GM23338 (cell line): Measurements from ENCODE around the gene BRSK1. TPM values are rescaled to one million over a fixed set of nuclear protein-coding genes. Genes with fewer than 3 reads are reported as not detected.
A peak's percentile ranks its signal among the peaks of the same experiment; 100 is the strongest.

Experiments
- ATAC-seq: fragments of 200-7000 bp; cut with Tn5 transposase; 3 replicates; pipeline ENCODE4 v1.9.1; 2020
- DNase-seq: peaks from one replicate; pipeline ENCODE4 v3.0.0-alpha.2; 2015; ENCODE audit warnings: low spot score
- H2AFZ ChIP-seq: fragments of 200-600 bp; sonication (generic); 2 replicates; pipeline ENCODE4 v1.8.0; 2016; ENCODE audit warnings: antibody characterized with exemption, mild to moderate bottlenecking, moderate library complexity
- H3F3A ChIP-seq: fragments of 200-600 bp; sonication (generic); replicated peaks from 2 replicates; pipeline ENCODE4 v1.8.0; 2017; ENCODE audit warnings: antibody characterized with exemption, mixed run types, low read depth
- H3K27ac ChIP-seq: fragments of 200-600 bp; sonication (generic); 2 replicates; pipeline ENCODE4 v1.6.1; 2016; ENCODE audit warnings: low read depth
- H3K27me3 ChIP-seq: fragments of 200-600 bp; sonication (generic); 2 replicates; pipeline ENCODE4 v1.8.0; 2016; ENCODE audit warnings: mild to moderate bottlenecking, mixed run types, moderate library complexity; ENCODE audit not compliant: insufficient read depth
- H3K36me3 ChIP-seq: fragments of 200-600 bp; sonication (generic); 2 replicates; pipeline ENCODE4 v1.8.0; 2016; ENCODE audit warnings: mild to moderate bottlenecking; ENCODE audit not compliant: insufficient read depth
- H3K4me1 ChIP-seq: fragments of 200-600 bp; sonication (generic); 2 replicates; pipeline ENCODE4 v1.8.0; 2016; ENCODE audit warnings: mild to moderate bottlenecking, moderate library complexity; ENCODE audit not compliant: insufficient read depth
- H3K4me2 ChIP-seq: fragments of 200-600 bp; sonication (generic); 2 replicates; pipeline ENCODE4 v1.7.1; 2017; ENCODE audit warnings: mixed run types
- H3K4me3 ChIP-seq: fragments of 200-600 bp; sonication (generic); 2 replicates; pipeline ENCODE4 v1.6.1; 2016; ENCODE audit warnings: mixed run types
- H3K79me2 ChIP-seq: fragments of 200-600 bp; sonication (generic); replicated peaks from 2 replicates; pipeline ENCODE4 v1.8.0; 2017; ENCODE audit warnings: mild to moderate bottlenecking; ENCODE audit not compliant: insufficient read depth
- H3K9me2 ChIP-seq: fragments of 200-600 bp; sonication (generic); 2 replicates; pipeline ENCODE4 v1.8.0; 2017; ENCODE audit not compliant: insufficient read depth
- H4K20me1 ChIP-seq: fragments of 200-600 bp; sonication (generic); replicated peaks from 2 replicates; pipeline ENCODE4 v1.8.0; 2017; ENCODE audit warnings: mild to moderate bottlenecking; ENCODE audit not compliant: insufficient read depth
- H3K27ac Mint-ChIP-seq: 2 replicates; pipeline ENCODE4 v1.8.0; 2020; ENCODE audit warnings: inconsistent platforms, mild to moderate bottlenecking, moderate library complexity, mixed read lengths
- H3K27me3 Mint-ChIP-seq: 3 replicates; pipeline ENCODE4 v1.8.0; 2022; ENCODE audit warnings: low read depth, mild to moderate bottlenecking, moderate library complexity, mixed read lengths, inconsistent platforms; ENCODE audit not compliant: insufficient read depth, poor library complexity
- H3K36me3 Mint-ChIP-seq: 3 replicates; pipeline ENCODE4 v1.8.0; 2021; ENCODE audit warnings: low read depth, mild to moderate bottlenecking, inconsistent platforms, moderate library complexity, mixed read lengths
- H3K4me1 Mint-ChIP-seq: 3 replicates; pipeline ENCODE4 v1.8.0; 2020; ENCODE audit warnings: mild to moderate bottlenecking, inconsistent platforms, mixed read lengths
- H3K4me3 Mint-ChIP-seq: 3 replicates; pipeline ENCODE4 v1.8.0; 2021; ENCODE audit warnings: moderate library complexity, mild to moderate bottlenecking, inconsistent platforms, mixed read lengths
- H3K9me3 Mint-ChIP-seq: 3 replicates; pipeline ENCODE4 v1.8.0; 2020; ENCODE audit warnings: moderate library complexity, mild to moderate bottlenecking, inconsistent platforms, mixed read lengths
- CREB1 ChIP-seq: fragments of 250-450 bp; sonication (Bioruptor Pico); IDR thresholded peaks from 2 replicates; pipeline ENCODE4 v1.5.0; 2020; ENCODE audit warnings: low read depth, mild to moderate bottlenecking, moderate library complexity
- EZH2 ChIP-seq: fragments of 200-600 bp; sonication (generic); IDR thresholded peaks from one replicate; pipeline ENCODE4 v1.8.0; 2017; ENCODE audit warnings: antibody characterized with exemption, mild to moderate bottlenecking, low read depth; ENCODE audit not compliant: unreplicated experiment
- EZH2phosphoT487 ChIP-seq: fragments of 200-600 bp; sonication (generic); IDR thresholded peaks from one replicate; pipeline ENCODE4 v1.8.1; 2018; ENCODE audit warnings: antibody characterized with exemption; ENCODE audit not compliant: unreplicated experiment
- NANOG ChIP-seq: IDR thresholded peaks from 2 replicates; pipeline ENCODE4 v1.6.1; 2016; ENCODE audit warnings: antibody characterized with exemption, borderline replicate concordance
- POLR2AphosphoS5 ChIP-seq: IDR thresholded peaks from 2 replicates; pipeline ENCODE4 v1.6.1; 2016; ENCODE audit warnings: antibody characterized with exemption, low read depth
- ZNF114 ChIP-seq: fragments of 250-450 bp; sonication (Bioruptor Pico); IDR thresholded peaks from 2 replicates; pipeline ENCODE4 v1.5.0; 2020; ENCODE audit warnings: mild to moderate bottlenecking, moderate library complexity
- ZNF331 ChIP-seq: fragments of 250-450 bp; sonication (Bioruptor Pico); IDR thresholded peaks from 2 replicates; pipeline ENCODE4 v1.5.0; 2020; ENCODE audit warnings: low read depth, mild to moderate bottlenecking, moderate library complexity
- polyA plus RNA-seq: library from polyadenylated mRNA; unstranded; fragments of >200 nt; fragmentation: Nextera tagmentation; extraction: Ambion mirVana; gene quantifications from 2 replicates; pipeline ENCODE4 v1.2.1, GENCODE V29; 2016
- total RNA-seq: library from RNA; depleted of rRNA; stranded (reverse); fragments of >200 nt; shearing (Covaris generic); gene quantifications from 2 replicates; pipeline ENCODE4 v1.2.3, GENCODE V29; 2014
- TF ChIP-seq, protein P1 (sequence below): IDR thresholded peaks from 2 replicates; pipeline ENCODE4 v1.6.1; 2016; ENCODE audit warnings: antibody characterized with exemption
- TF ChIP-seq, protein P2 (sequence below), 2 experiments: fragments of 200-600 bp in 1 of 2; sonication (generic) in 1 of 2; conservative IDR thresholded peaks; 2 replicates each; pipeline versions ENCODE4 v1.5.1 to v1.6.1; 2016 to 2017; ENCODE audit warnings: antibody characterized with exemption in 2 of 2, low read depth in 2 of 2, mild to moderate bottlenecking in 2 of 2, moderate library complexity in 1 of 2

BRSK1 gene
- total and polyA plus RNA-seq, 2 experiments from 2014 or later = 2.3 to 17.2 TPM

DNA sequence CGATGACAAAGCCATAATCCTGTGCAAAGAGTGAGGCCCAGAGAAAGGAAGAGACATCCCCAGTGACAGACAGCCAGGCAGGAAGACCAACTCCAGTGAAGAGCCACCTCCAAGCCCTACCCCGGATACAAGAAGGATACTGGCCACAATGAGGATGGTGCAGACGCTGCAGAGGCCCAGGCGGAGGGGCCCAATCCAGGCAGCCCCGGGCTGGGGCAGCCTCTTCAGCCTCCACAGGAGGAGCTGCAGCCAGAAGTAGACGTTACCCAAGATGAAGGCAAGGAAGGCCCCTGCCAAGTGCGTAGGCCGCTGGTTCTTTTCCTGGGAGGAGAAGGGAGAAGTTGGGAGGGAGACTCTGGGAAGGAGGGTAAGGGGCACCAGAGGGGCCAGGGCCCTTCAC is 32.8 kb downstream of the BRSK1 start:
- Histone ChIP-seq H3K36me3 (no peaks in the 10 kb centered on the region), H3K4me1 (peaks cover 10% of the 10 kb centered on the region; the same call in 1 of the 2 replicates), H3K4me2 (no peak overlapping the region), H2AFZ (no peak overlapping the region), H3K9me2 (no peaks in the 10 kb centered on the region), H4K20me1 (no peaks in the 10 kb centered on the region; the same call in 1 of the 2 replicates), H3F3A (no peaks in the 10 kb centered on the region; the same call in 1 of the 2 replicates), H3K79me2 (no peaks in the 10 kb centered on the region), H3K27me3 (no peaks in the 10 kb centered on the region), H3K4me3 (no peak overlapping the region), H3K27ac (no peak overlapping the region)
- Mint-ChIP-seq H3K27ac (no peak overlapping the region), H3K27me3 (peaks cover 16% of the 10 kb centered on the region), H3K4me1 (peaks cover 11% of the 10 kb centered on the region), H3K4me3 (no peak overlapping the region), H3K36me3 (no peaks in the 10 kb centered on the region; the same call in 2 of the 3 replicates), H3K9me3 (no peaks in the 10 kb centered on the region)
- ATAC-seq = no peak; the same call in 2 of the 3 replicates
- peak; percentile 47 for DNase-seq
- TF ChIP-seq, protein P1, sequence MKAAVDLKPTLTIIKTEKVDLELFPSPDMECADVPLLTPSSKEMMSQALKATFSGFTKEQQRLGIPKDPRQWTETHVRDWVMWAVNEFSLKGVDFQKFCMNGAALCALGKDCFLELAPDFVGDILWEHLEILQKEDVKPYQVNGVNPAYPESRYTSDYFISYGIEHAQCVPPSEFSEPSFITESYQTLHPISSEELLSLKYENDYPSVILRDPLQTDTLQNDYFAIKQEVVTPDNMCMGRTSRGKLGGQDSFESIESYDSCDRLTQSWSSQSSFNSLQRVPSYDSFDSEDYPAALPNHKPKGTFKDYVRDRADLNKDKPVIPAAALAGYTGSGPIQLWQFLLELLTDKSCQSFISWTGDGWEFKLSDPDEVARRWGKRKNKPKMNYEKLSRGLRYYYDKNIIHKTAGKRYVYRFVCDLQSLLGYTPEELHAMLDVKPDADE = no peak
- no peak for TF ChIP-seq POLR2AphosphoS5

DNA sequence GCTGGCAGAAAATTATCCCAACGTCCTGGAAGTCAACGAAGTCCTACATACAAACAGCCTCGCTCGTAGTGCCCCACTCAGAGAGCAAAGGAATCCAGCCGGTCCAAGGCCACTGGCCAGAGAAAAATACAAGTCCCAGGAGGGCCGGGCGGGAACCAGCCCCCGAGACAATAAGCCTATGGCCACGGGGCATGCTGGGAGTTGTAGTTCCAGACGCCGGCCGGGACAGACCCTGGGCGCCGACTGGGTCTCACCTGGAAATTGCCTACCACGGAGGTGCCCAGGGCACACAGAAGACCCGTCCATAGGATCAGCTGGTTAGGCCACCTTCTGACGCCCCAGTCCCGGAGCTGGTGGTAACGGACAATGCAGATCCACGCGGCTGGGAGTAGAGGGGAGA is 36.0 kb downstream of the BRSK1 start:
- Histone ChIP-seq H3K79me2 (no peaks in the 10 kb centered on the region), H2AFZ (peak overlapping the region; percentile 99), H3K27me3 (no peaks in the 10 kb centered on the region), H4K20me1 (no peaks in the 10 kb centered on the region; the same call in 1 of the 2 replicates), H3K4me2 (peak overlapping the region; percentile 87), H3K4me3 (peak overlapping the region; percentile 60), H3K9me2 (no peaks in the 10 kb centered on the region), H3K4me1 (peaks cover 5% of the 10 kb centered on the region; the same call in 1 of the 2 replicates), H3K36me3 (no peaks in the 10 kb centered on the region), H3F3A (peaks cover 4% of the 10 kb centered on the region; the same call in 1 of the 2 replicates), H3K27ac (no peak overlapping the region)
- Mint-ChIP-seq H3K4me1 (peaks cover 15% of the 10 kb centered on the region), H3K27me3 (peaks cover 9% of the 10 kb centered on the region), H3K9me3 (no peaks in the 10 kb centered on the region; the same call in 2 of the 3 replicates), H3K27ac (peak overlapping the region; percentile 70; the same call in 1 of the 2 replicates), H3K36me3 (no peaks in the 10 kb centered on the region; the same call in 2 of the 3 replicates), H3K4me3 (peak overlapping the region; percentile 77)
- DNase-seq = peak; percentile 97
- ATAC-seq = peak; percentile 96
- TF ChIP-seq, protein P1 = peak; percentile 95
- TF ChIP-seq, protein P2, sequence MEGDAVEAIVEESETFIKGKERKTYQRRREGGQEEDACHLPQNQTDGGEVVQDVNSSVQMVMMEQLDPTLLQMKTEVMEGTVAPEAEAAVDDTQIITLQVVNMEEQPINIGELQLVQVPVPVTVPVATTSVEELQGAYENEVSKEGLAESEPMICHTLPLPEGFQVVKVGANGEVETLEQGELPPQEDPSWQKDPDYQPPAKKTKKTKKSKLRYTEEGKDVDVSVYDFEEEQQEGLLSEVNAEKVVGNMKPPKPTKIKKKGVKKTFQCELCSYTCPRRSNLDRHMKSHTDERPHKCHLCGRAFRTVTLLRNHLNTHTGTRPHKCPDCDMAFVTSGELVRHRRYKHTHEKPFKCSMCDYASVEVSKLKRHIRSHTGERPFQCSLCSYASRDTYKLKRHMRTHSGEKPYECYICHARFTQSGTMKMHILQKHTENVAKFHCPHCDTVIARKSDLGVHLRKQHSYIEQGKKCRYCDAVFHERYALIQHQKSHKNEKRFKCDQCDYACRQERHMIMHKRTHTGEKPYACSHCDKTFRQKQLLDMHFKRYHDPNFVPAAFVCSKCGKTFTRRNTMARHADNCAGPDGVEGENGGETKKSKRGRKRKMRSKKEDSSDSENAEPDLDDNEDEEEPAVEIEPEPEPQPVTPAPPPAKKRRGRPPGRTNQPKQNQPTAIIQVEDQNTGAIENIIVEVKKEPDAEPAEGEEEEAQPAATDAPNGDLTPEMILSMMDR (conservative IDR thresholded peaks at IDR 0.05; ENCODE audit: low read depth in 2 of 2) = no peak

DNA sequence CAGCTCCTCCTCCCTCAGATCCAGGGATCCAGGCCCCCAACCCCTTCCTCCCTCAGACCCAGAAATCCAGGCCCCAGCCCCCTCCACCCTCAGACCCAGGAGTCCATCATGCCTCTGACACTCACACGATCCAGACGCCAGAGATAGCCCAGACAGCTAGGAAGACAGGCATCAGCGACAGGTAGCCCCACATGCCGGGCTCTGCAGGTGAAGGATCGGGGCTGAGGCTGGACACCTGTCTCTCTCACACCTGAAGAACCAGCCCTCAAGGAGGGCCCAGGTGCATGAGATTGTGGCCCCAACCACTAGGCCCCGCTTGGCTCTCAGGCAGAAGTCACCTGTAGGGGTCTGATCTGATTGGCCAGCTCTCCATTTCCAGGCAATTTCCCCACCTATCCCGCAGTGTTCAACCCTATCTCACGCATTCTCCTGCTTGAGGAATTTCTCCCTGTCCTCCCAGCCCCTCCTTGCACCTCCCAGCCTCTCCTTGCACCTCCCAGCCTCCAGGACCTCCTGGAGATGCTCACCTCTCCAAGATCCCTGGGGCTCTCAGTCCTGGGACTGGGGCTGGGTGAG is 37.1 kb downstream of the BRSK1 start:
- H3K4me1 Mint-ChIP-seq = peaks cover 15% of the 10 kb centered on the region
- Histone ChIP-seq H4K20me1 (no peaks in the 10 kb centered on the region; the same call in 1 of the 2 replicates), H3F3A (peaks cover 4% of the 10 kb centered on the region; the same call in 1 of the 2 replicates), H3K4me2 (no peak overlapping the region), H3K27ac (no peak overlapping the region), H3K79me2 (no peaks in the 10 kb centered on the region), H3K4me1 (peaks cover 5% of the 10 kb centered on the region; the same call in 1 of the 2 replicates), H3K27me3 (no peaks in the 10 kb centered on the region), H2AFZ (no peak overlapping the region), H3K9me2 (no peaks in the 10 kb centered on the region), H3K4me3 (no peak overlapping the region), H3K36me3 (no peaks in the 10 kb centered on the region)
- peaks cover 12% of the 10 kb centered on the region for H3K27me3 Mint-ChIP-seq
- no peaks in the 10 kb centered on the region; the same call in 2 of the 3 replicates for H3K9me3 Mint-ChIP-seq
- no peak overlapping the region for H3K4me3 Mint-ChIP-seq
- DNase-seq (no peak), ATAC-seq (no peak)
- no peaks in the 10 kb centered on the region; the same call in 2 of the 3 replicates for H3K36me3 Mint-ChIP-seq
- no peak overlapping the region for H3K27ac Mint-ChIP-seq
- TF ChIP-seq ZNF331 (CRISPR knock-in tag) (no peak), POLR2AphosphoS5 (no peak), EZH2phosphoT487 (no peak), EZH2 (no peak), NANOG (no peak), CREB1 (no peak), ZNF114 (CRISPR knock-in tag) (no peak)
